Measurements from ENCODE around the gene DIABLO.
A peak's percentile ranks its signal among the peaks of the same experiment; 100 is the strongest.
"Not testable (repeated sequence)": the region's sequence is repeated elsewhere in the genome, so short reads cannot be mapped to it uniquely, and the experiment has no call there.

Gene DIABLO

GRCh38 chr12:122208073-122208820 lies 17.6 kb downstream of the DIABLO start:
- no peak for DNase-seq

DNA sequence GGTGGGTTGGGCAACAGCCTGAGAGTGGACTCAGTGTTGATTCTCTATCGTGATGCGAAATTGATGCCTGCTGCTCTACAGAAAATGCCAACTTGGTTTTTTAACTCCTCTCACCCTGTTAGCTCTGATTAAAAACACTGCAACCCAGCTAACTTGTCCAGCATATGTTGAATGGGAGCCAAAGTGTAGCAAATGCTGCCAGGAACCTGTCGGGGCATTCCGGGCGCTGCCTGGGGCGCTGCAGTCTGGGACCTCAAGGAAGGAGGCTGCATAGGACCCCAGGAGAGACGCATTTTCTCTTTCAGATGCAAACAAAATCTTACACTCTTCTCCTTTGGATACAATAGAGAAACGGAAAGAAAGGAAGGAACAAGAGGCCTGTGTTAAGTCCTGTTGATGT lies 18.5 kb downstream of the DIABLO start:
- no peak for DNase-seq

GRCh38 chr12:122206976-122207375 lies 18.9 kb downstream of the DIABLO start:
- no peak for DNase-seq

DNA sequence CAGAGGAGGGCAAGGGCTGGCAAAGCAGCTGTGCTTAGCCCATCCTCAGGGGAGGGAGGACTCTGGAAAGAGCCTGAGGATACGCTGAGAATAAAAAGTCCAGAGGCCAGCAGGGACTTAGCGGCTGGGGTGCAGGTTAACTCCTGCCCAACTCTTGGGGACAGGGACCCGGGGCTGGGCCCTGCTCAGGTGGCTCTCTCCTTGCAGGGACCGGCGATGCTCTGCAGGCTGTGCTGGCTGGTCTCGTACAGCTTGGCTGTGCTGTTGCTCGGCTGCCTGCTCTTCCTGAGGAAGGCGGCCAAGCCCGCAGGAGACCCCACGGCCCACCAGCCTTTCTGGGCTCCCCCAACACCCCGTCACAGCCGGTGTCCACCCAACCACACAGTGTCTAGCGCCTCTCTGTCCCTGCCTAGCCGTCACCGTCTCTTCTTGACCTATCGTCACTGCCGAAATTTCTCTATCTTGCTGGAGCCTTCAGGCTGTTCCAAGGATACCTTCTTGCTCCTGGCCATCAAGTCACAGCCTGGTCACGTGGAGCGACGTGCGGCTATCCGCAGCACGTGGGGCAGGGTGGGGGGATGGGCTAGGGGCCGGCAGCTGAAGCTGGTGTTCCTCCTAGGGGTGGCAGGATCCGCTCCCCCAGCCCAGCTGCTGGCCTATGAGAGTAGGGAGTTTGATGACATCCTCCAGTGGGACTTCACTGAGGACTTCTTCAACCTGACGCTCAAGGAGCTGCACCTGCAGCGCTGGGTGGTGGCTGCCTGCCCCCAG lies 19.6 kb downstream of the DIABLO start:
- no peak for DNase-seq

GRCh38 chr12:122205053-122205925 lies 20.6 kb downstream of the DIABLO start:
- DNase-seq, result no peak

GRCh38 chr12:122204167-122205052 lies 21.4 kb downstream of the DIABLO start:
- DNase-seq, result no peak

DNA sequence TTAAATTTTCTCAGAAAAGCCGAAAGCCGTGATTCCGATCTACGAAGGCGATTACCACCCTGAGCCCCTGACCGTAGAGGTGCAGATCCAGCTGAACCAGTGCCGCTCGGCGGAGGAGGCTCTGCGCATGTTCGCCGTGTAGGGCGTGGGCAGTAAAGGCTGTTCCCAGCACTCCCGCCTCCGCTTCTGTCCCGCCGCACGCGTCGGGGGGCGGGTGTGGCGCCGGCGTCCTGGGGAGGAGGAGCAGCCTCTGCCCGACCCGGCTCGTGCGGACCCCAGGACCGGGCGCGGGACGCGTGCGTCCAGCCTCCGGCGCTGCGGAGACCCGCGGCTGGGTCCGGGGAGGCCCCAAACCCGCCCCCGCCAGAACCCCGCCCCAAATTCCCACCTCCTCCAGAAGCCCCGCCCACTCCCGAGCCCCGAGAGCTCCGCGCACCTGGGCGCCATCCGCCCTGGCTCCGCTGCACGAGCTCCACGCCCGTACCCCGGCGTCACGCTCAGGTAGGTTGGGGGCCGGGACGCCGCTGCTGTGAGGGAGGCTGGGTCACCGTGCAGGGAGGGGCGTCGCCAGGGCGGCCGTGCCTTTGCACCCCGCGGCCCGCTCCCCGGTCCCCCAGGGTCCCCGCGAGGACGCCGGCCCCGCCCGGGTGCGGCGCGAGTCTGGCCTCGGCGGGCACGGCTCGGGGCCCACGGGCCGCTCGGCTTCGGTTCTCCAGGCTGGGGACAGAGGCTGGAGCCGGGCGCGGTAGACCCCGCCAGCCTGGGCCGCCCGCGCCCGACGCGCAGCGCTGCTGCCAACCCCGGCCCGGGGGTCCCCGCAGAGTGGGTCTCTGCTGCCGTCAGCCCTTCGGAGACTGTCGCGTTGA lies 22.3 kb downstream of the DIABLO start, which contains the start of gene B3GNT4:
TSS of gene B3GNT4 (plus strand) at position 409 of the 866 bp plus-strand sequence. CDS start 910 bp downstream, outside the sequence.
- DNase-seq, result peak; percentile 18

- DNase-seq, result not testable (repeated sequence)
Measured at GRCh38 chr12:122202811-122203210, 23.0 kb downstream of the DIABLO start.

- DNase-seq, result no peak
Measured at GRCh38 chr12:122202017-122202416, 23.8 kb downstream of the DIABLO start.

GRCh38 chr12:122201381-122201780 lies 24.5 kb downstream of the DIABLO start:
- no peak for DNase-seq

DNA sequence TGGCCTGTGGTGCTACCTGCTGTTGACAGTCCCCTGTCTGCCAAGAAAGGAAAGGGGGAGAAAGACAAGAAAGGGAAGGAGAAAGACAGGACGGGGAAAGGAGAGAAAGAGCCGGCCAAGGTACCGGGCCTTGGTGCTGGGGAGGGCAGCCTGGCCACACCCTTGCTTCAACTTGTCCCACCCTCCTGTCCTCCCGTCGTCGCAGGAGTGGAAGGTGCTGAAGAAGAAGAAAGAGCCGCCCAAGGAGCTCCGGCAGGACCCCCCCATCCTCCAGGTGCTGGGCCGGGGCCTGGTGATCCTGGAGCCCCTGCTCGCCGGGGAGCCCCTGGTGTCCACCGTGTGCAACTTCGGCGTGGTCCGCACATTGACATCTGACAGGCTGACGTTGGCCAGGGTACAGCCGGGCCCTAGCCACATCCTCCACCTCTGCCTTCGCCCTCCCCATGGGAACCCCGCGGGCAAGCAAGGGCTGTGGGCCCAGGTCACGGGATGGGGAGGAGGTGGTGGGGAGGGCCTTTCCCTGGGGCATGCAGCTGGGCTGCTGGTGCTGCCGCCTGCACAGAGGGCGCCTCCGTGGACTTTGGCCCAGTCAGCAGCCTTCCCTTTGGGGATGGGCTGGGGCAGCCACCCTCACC lies 25.2 kb downstream of the DIABLO start:
- DNase-seq, result no peak

GRCh38 chr12:122199484-122200355 lies 26.1 kb downstream of the DIABLO start:
- DNase-seq, result no peak

DNA sequence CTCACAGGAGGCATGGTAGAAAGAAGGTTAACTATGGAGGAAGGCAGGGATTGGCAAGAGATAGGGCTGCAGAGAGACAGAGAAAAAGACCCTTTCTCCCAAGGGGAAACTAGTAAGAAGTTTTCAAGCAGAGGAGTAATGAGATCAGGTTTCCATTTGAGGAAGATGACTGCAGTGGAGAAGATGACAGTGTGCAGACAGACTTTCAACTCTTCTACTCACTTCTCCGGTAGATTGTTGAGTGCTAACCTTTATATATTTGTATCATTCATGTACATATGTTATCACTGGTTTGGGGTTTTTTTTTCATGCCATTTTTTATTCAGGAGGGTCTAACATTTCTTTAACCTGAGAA lies 28.3 kb downstream of the DIABLO start:
- DNase-seq, result no peak

DNA sequence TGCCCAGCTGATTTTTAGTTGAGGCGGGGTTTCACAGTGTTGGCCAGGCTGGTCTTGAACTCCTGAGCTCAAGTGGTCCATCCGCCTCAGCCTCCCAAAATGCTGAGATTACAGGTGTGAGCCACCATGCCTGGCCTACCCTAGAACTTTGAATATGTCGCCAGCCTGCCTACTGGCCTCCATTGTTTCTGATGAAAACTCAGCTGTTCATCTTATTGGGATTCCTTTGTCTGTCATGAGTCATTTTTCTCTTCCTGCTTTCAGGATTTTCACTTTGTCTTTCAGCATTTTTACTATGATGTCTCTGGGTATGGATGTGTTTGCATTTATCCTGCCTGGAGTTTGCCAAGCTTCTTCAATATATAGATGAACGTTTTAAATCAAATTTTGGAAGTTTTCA lies 30.4 kb downstream of the DIABLO start:
- no peak for DNase-seq

DNA sequence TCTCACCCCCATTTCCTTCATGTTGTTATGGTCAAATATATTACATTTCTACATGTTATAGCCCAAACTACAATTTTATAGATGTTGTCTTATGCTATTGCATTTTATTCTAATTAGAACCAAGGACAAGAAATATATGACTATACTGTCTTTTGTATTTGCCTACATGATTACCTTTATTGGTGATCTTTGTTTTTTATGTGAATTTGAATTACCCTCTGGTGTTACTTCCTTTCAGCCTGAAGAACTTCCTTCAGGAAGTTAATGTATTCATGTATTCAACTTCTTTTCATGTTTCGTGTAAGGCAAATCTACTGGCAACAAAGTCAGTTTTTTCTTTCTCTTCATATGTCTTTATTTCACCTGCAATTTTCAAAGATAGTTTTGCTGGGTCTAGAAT lies 31.0 kb downstream of the DIABLO start:
- no peak for DNase-seq

DNA sequence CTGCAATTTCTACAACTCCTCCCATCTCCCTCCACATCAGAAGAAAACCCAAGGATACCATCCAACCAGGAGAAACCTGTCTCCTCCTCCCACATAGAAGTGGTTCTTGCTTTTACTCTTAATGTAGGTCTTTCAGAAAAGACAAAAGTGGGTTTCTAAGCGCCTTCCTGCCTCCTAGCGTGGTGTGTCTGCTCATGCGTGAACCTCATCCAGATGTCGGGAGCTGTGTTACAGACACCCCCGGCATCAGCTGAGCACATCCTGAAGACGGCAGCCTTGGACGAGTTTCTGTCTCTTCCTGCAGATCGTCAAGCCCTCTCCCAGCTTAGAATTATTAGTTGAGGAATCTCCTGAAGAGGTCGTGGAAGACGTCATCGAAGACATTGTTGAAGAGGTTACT lies 33.4 kb downstream of the DIABLO start:
- DNase-seq, result no peak

- no peak for DNase-seq
Measured at GRCh38 chr12:122190842-122191668, 34.8 kb downstream of the DIABLO start.

DNA sequence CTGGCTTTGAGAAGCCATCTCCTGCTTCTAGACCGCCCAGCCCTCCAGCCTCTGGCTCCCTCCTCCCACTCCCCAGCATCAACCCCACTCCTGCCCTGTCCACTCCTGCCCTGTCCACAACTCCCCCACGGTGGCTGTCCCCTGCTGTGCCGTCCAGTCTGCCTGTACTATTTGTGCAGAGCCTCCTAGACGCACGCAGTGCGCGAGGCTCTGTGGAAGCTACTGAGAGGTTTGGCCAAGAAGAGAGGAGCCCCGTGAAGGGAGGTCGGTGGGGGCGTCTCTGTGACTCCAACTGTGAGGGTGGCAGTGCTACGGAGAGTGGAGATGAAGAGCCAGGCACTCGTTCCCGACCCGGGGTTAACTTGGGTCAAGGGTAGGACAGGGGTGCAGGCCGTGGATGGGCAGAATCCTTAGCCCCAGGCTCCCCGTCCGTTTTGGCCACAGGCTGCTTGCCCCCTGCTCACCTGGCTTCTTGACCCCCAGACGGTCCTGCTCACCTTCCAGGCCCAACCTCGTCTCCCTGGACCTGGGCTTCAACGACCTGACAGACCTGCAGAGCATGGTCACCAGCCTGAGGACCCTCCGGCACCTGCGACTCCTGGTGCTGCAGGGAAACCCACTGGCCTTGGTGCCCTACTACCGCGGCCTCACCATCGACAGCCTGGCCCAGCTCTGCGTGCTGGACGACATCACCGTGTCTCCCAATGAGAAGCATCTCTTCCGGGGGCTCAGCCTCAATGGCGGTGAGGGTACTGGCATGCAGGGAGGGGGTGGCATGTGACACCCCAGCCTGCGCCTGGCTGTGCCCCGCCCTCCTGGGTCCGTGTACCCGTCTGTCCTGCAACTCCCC lies 36.0 kb downstream of the DIABLO start:
- no peak for DNase-seq

All from NCI-H1092 treated with DMSO at 0.1 percent for 48 hours (cell line).